Neural progenitor cell (in vitro differentiated cells): Measurements from ENCODE around the gene SYNPR. TPM values are rescaled to one million over a fixed set of nuclear protein-coding genes. Genes with fewer than 3 reads are reported as not detected.

Experiments
- DNase-seq: peaks from one replicate; pipeline ENCODE4 v3.0.0-alpha.2; 2016; ENCODE audit warnings: low spot score
- H2AFZ ChIP-seq: fragments of 200-600 bp; sonication (generic); replicated peaks from 2 replicates; pipeline ENCODE4 v1.6.1; 2016; ENCODE audit warnings: antibody characterized with exemption
- H3F3A ChIP-seq: fragments of 200-600 bp; sonication (generic); 2 replicates; pipeline ENCODE4 v1.6.1; 2016; ENCODE audit warnings: antibody characterized with exemption, low read depth
- H3K27ac ChIP-seq: fragments of 200-600 bp; sonication (generic); 2 replicates; pipeline ENCODE4 v1.5.1; 2016; ENCODE audit warnings: mild to moderate bottlenecking
- H3K27me3 ChIP-seq: fragments of 200-600 bp; sonication (generic); 2 replicates; pipeline ENCODE4 v1.6.1; 2016; ENCODE audit warnings: mild to moderate bottlenecking, moderate library complexity
- H3K36me3 ChIP-seq: fragments of 200-600 bp; sonication (generic); 2 replicates; pipeline ENCODE4 v1.5.1; 2016
- H3K4me1 ChIP-seq: fragments of 200-600 bp; sonication (generic); 2 replicates; pipeline ENCODE4 v1.6.1; 2016; ENCODE audit warnings: mixed run types
- H3K4me2 ChIP-seq: fragments of 200-600 bp; sonication (generic); 2 replicates; pipeline ENCODE4 v1.6.1; 2016
- H3K4me3 ChIP-seq: fragments of 200-600 bp; sonication (generic); 2 replicates; pipeline ENCODE4 v1.5.1; 2016
- H3K79me2 ChIP-seq: fragments of 200-600 bp; sonication (generic); 2 replicates; pipeline ENCODE4 v1.6.1; 2016; ENCODE audit warnings: low read depth
- H3K9ac ChIP-seq: fragments of 200-600 bp; sonication (generic); 2 replicates; pipeline ENCODE4 v1.6.1; 2016
- H3K9me3 ChIP-seq: fragments of 200-600 bp; sonication (generic); 2 replicates; pipeline ENCODE4 v1.5.1; 2016; ENCODE audit warnings: low read depth
- H4K20me1 ChIP-seq: fragments of 200-600 bp; sonication (generic); 2 replicates; pipeline ENCODE4 v1.6.1; 2016; ENCODE audit warnings: low read depth
- H3K27ac Mint-ChIP-seq: 3 replicates; pipeline ENCODE4 v1.8.0; 2021; ENCODE audit warnings: mixed read lengths
- H3K27me3 Mint-ChIP-seq: 2 replicates; pipeline ENCODE4 v1.8.0; 2022; ENCODE audit warnings: low read depth, mild to moderate bottlenecking, inconsistent platforms, moderate library complexity, mixed read lengths; ENCODE audit not compliant: insufficient read depth
- H3K36me3 Mint-ChIP-seq: 3 replicates; pipeline ENCODE4 v1.8.0; 2021; ENCODE audit warnings: mixed read lengths
- H3K4me1 Mint-ChIP-seq: 3 replicates; pipeline ENCODE4 v1.8.0; 2021; ENCODE audit warnings: mixed read lengths
- H3K4me3 Mint-ChIP-seq: 3 replicates; pipeline ENCODE4 v1.8.0; 2021; ENCODE audit warnings: mild to moderate bottlenecking, moderate library complexity, mixed read lengths
- H3K9me3 Mint-ChIP-seq: 3 replicates; pipeline ENCODE4 v1.8.0; 2020; ENCODE audit warnings: mixed read lengths
- EZH2 ChIP-seq: fragments of 200-600 bp; sonication (generic); IDR thresholded peaks from 2 replicates; pipeline ENCODE4 v1.6.1; 2017; ENCODE audit warnings: antibody characterized with exemption, mild to moderate bottlenecking, moderate library complexity
- EZH2phosphoT487 ChIP-seq: fragments of 200-600 bp; sonication (generic); IDR thresholded peaks from 2 replicates; pipeline ENCODE4 v1.6.1; 2017; ENCODE audit warnings: antibody characterized with exemption
- total RNA-seq: library from RNA; depleted of rRNA; stranded (reverse); fragments of >200 nt; gene quantifications from 2 replicates; pipeline ENCODE4 v1.2.3, GENCODE V29; 2015; ENCODE audit warnings: low replicate concordance
- TF ChIP-seq, protein P1 (sequence below): fragments of 200-600 bp; sonication (generic); IDR thresholded peaks from 2 replicates; pipeline ENCODE4 v1.5.1; 2017; ENCODE audit warnings: antibody characterized with exemption, mild to moderate bottlenecking

The SYNPR gene
- total RNA-seq, 1 donor from 2014 or later, result 0.30 TPM

DNA sequence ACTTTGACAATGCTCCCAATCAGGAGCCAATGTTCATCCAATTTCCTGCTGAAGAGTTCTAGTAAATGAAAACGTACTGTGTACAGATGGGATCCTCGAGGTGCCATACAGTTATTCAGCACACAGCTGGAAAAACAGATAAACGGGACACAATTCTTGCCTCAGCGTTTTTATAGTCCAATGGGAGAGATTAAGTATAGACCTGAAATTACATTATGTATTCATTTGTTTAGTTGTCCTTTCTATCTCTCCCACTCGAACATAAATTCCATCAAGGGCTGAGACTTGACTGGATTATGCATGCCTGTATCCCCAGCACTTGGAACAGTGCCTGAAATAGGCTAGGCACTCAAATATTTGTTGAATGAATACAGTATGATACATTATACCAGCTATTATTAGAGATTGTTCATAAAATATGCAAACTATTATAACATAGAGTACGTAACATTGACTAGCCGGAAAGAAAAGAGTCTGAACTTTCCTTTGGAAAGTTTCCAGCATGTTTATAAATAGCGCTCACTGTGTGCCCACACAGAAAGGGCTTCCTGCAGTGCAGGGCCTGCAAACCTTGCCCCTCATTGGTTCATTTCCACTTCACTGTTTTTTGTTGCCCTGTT is 346.9 kb downstream of the SYNPR start:
- DNase-seq, result no peak
- no peak overlapping the region for H3K27ac ChIP-seq

GRCh38 chr3:63631670-63632069 is 353.6 kb downstream of the SYNPR start:
- Histone ChIP-seq H3K27ac (no peak overlapping the region), H3K36me3 (no peaks in the 10 kb centered on the region), H3K4me3 (no peak overlapping the region), H3K9ac (no peak overlapping the region), H2AFZ (no peak overlapping the region), H3K4me2 (no peak overlapping the region), H3K9me3 (no peaks in the 10 kb centered on the region), H3F3A (peaks cover 4% of the 10 kb centered on the region), H4K20me1 (no peaks in the 10 kb centered on the region), H3K79me2 (no peaks in the 10 kb centered on the region), H3K27me3 (no peaks in the 10 kb centered on the region), H3K4me1 (peaks cover 16% of the 10 kb centered on the region)
- H3K9me3 Mint-ChIP-seq, result peaks cover 3% of the 10 kb centered on the region
- no peak overlapping the region for H3K27ac Mint-ChIP-seq
- H3K4me3 Mint-ChIP-seq, result no peak overlapping the region
- TF ChIP-seq EZH2phosphoT487 (no peak), EZH2 (no peak)
- TF ChIP-seq, protein P1, sequence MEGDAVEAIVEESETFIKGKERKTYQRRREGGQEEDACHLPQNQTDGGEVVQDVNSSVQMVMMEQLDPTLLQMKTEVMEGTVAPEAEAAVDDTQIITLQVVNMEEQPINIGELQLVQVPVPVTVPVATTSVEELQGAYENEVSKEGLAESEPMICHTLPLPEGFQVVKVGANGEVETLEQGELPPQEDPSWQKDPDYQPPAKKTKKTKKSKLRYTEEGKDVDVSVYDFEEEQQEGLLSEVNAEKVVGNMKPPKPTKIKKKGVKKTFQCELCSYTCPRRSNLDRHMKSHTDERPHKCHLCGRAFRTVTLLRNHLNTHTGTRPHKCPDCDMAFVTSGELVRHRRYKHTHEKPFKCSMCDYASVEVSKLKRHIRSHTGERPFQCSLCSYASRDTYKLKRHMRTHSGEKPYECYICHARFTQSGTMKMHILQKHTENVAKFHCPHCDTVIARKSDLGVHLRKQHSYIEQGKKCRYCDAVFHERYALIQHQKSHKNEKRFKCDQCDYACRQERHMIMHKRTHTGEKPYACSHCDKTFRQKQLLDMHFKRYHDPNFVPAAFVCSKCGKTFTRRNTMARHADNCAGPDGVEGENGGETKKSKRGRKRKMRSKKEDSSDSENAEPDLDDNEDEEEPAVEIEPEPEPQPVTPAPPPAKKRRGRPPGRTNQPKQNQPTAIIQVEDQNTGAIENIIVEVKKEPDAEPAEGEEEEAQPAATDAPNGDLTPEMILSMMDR, result no peak
- H3K36me3 Mint-ChIP-seq, result no peaks in the 10 kb centered on the region
- DNase-seq, result no peak
- peaks cover 2% of the 10 kb centered on the region for H3K4me1 Mint-ChIP-seq
- H3K27me3 Mint-ChIP-seq, result no peaks in the 10 kb centered on the region

More for the DNA sequence above, 346.9 kb downstream of the SYNPR start:
- Histone ChIP-seq H3K4me2 (peak overlapping the region; percentile 4), H3K27me3 (no peaks in the 10 kb centered on the region), H3K9me3 (no peaks in the 10 kb centered on the region), H4K20me1 (no peaks in the 10 kb centered on the region), H2AFZ (no peak overlapping the region), H3K9ac (no peak overlapping the region), H3K4me3 (no peak overlapping the region), H3K36me3 (no peaks in the 10 kb centered on the region), H3K79me2 (no peaks in the 10 kb centered on the region), H3K4me1 (peaks cover 36% of the 10 kb centered on the region), H3F3A (peaks cover 13% of the 10 kb centered on the region)
- TF ChIP-seq EZH2, result no peak
- TF ChIP-seq, protein P1, result no peak
- no peaks in the 10 kb centered on the region for H3K36me3 Mint-ChIP-seq
- no peaks in the 10 kb centered on the region for H3K9me3 Mint-ChIP-seq
- H3K4me1 Mint-ChIP-seq, result peaks cover 34% of the 10 kb centered on the region
- peaks cover 6% of the 10 kb centered on the region for H3K27me3 Mint-ChIP-seq
- no peak overlapping the region for H3K27ac Mint-ChIP-seq
- H3K4me3 Mint-ChIP-seq, result no peak overlapping the region

GRCh38 chr3:63635186-63635585 is 357.1 kb downstream of the SYNPR start:
- no peak for DNase-seq
- Histone ChIP-seq H3K9ac (no peak overlapping the region), H3F3A (no peaks in the 10 kb centered on the region), H3K9me3 (no peaks in the 10 kb centered on the region), H3K79me2 (no peaks in the 10 kb centered on the region), H2AFZ (no peak overlapping the region), H3K4me2 (no peak overlapping the region), H3K36me3 (no peaks in the 10 kb centered on the region), H3K4me3 (no peak overlapping the region), H3K27me3 (no peaks in the 10 kb centered on the region), H4K20me1 (no peaks in the 10 kb centered on the region), H3K27ac (no peak overlapping the region), H3K4me1 (peaks cover 11% of the 10 kb centered on the region)
- peaks cover 7% of the 10 kb centered on the region for H3K9me3 Mint-ChIP-seq
- no peak overlapping the region for H3K4me3 Mint-ChIP-seq
- H3K4me1 Mint-ChIP-seq, result no peaks in the 10 kb centered on the region
- H3K27ac Mint-ChIP-seq, result no peak overlapping the region
- no peaks in the 10 kb centered on the region for H3K36me3 Mint-ChIP-seq
- no peaks in the 10 kb centered on the region for H3K27me3 Mint-ChIP-seq
- TF ChIP-seq, protein P1, result no peak
- TF ChIP-seq EZH2phosphoT487 (no peak), EZH2 (no peak)
